Measurements from ENCODE around the gene ELK4.

ELK4 gene

GRCh38 chr1:205588636-205589035 lies 43.2 kb downstream of the ELK4 start:
- no peaks in the 10 kb centered on the region for H3K9me3 ChIP-seq
- TF ChIP-seq, protein P1, sequence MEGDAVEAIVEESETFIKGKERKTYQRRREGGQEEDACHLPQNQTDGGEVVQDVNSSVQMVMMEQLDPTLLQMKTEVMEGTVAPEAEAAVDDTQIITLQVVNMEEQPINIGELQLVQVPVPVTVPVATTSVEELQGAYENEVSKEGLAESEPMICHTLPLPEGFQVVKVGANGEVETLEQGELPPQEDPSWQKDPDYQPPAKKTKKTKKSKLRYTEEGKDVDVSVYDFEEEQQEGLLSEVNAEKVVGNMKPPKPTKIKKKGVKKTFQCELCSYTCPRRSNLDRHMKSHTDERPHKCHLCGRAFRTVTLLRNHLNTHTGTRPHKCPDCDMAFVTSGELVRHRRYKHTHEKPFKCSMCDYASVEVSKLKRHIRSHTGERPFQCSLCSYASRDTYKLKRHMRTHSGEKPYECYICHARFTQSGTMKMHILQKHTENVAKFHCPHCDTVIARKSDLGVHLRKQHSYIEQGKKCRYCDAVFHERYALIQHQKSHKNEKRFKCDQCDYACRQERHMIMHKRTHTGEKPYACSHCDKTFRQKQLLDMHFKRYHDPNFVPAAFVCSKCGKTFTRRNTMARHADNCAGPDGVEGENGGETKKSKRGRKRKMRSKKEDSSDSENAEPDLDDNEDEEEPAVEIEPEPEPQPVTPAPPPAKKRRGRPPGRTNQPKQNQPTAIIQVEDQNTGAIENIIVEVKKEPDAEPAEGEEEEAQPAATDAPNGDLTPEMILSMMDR (IDR thresholded peaks at IDR 0.05) = no peak

DNA sequence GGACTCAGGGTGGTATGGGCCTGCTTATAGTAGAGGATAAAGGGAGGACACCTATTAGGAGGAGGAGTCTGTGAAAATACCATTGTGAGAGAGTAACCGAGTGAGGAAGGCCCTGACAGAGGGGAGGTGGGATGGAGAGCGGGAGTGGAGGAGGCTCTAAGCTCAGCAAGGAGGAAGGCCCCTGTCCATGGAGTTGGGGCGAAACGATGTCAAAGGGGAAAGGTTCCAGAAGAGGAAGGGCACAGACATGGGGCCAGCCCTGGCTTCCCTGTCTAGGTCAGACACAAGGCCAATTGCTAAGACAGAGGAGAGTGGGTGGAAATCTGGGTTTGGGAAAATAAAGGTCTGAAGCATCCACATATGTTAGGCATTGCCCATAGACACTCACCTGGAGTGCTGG lies 44.2 kb downstream of the ELK4 start:
- peaks cover 6% of the 10 kb centered on the region for H3K27me3 ChIP-seq
- TF ChIP-seq, protein P1 (IDR thresholded peaks at IDR 0.05) = no peak
- H3K36me3 ChIP-seq = no peaks in the 10 kb centered on the region
- peaks cover 0 to 6% of the 10 kb centered on the region in 2 experiments for H3K4me1 ChIP-seq (ENCODE audit: control insufficient read depth in 1 of 2, insufficient read depth in 1 of 2, low read depth in 1 of 2, low read length in 1 of 2)
- no peaks in the 10 kb centered on the region for H3K9me3 ChIP-seq
- H3K27ac ChIP-seq = no peak overlapping the region
- no peak overlapping the region for H3K4me3 ChIP-seq (ENCODE audit: low read depth in 1 of 2, low read length in 1 of 2)

More at GRCh38 chr1:205588636-205589035, 43.2 kb downstream of the ELK4 start:
- Histone ChIP-seq H3K27ac (no peak overlapping the region), H3K36me3 (no peaks in the 10 kb centered on the region), H3K4me1 (ENCODE audit: control insufficient read depth in 1 of 2, insufficient read depth in 1 of 2, low read depth in 1 of 2, low read length in 1 of 2) (peaks cover 0 to 6% of the 10 kb centered on the region in 2 experiments), H3K4me3 (ENCODE audit: low read depth in 1 of 2, low read length in 1 of 2) (no peak overlapping the region), H3K27me3 (no peaks in the 10 kb centered on the region)

DNA sequence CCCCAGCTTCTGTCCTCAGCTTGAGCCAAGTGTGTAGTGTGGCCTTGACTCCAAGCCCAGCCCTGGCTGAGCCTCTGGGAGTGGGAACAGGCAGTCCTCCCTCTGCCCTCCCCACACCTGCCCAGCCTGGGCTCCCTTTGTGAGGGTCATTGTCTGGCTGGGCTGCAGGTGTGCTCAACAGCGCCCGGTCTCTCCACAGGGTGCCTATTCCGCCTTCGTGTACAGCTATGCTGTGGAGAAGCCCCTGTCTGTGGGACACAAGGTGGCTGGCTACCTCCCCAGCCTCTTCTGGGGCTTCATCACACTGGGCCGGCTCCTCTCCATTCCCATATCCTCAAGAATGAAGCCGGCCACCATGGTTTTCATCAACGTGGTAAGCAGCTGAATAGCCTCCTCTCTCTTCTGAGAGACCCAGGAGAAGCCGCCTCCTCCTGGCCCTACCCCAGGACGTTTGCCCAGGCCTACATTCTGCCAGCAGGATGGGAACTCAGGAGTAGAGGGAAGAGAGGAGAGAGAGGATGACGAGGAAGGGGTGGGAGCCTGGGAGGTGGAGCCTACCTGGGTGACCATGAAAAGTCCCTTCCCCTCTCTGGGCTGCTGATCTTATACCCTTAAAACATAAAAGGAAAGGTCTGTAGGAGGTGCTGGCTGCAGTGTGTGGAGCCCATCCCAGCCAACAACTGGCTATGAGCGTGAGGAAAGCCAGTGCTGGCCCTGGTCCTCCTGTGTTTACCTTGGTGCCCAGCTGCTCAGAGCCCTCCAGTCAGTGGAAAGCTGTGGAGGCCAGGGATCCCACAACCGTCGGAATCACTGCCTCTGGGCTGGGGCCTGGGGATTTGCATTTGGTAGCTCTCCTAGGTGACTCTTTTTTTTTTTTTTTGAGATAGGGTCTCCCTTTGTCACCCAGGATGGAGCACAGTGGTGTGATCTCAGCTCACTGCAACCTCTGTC lies 45.7 kb downstream of the ELK4 start:
- H3K27me3 ChIP-seq = peaks cover 21% of the 10 kb centered on the region
- H3K4me1 ChIP-seq (ENCODE audit: control insufficient read depth in 1 of 2, insufficient read depth in 1 of 2, low read depth in 1 of 2, low read length in 1 of 2) = no peaks in the 10 kb centered on the region
- no peaks in the 10 kb centered on the region for H3K36me3 ChIP-seq
- TF ChIP-seq, protein P1 (IDR thresholded peaks at IDR 0.05) = no peak
- H3K9me3 ChIP-seq = no peaks in the 10 kb centered on the region
- no peak overlapping the region for H3K27ac ChIP-seq
- H3K4me3 ChIP-seq (ENCODE audit: low read depth in 1 of 2, low read length in 1 of 2) = no peak overlapping the region

- H3K9me3 ChIP-seq = no peaks in the 10 kb centered on the region
- no peaks in the 10 kb centered on the region for H3K4me1 ChIP-seq (ENCODE audit: control insufficient read depth in 1 of 2, insufficient read depth in 1 of 2, low read depth in 1 of 2, low read length in 1 of 2)
- H3K36me3 ChIP-seq = no peaks in the 10 kb centered on the region
- H3K27ac ChIP-seq = no peak overlapping the region
- TF ChIP-seq, protein P1 (IDR thresholded peaks at IDR 0.05) = no peak
- H3K4me3 ChIP-seq (ENCODE audit: low read depth in 1 of 2, low read length in 1 of 2) = no peak overlapping the region
- peaks cover 29% of the 10 kb centered on the region for H3K27me3 ChIP-seq
Observed at GRCh38 chr1:205585169-205585834, 46.5 kb downstream of the ELK4 start.

GRCh38 chr1:205584732-205585131 lies 47.1 kb downstream of the ELK4 start:
- no peaks in the 10 kb centered on the region for H3K4me1 ChIP-seq (ENCODE audit: control insufficient read depth in 1 of 2, insufficient read depth in 1 of 2, low read depth in 1 of 2, low read length in 1 of 2)
- no peaks in the 10 kb centered on the region for H3K36me3 ChIP-seq
- peaks cover 34% of the 10 kb centered on the region for H3K27me3 ChIP-seq
- H3K27ac ChIP-seq = no peak overlapping the region
- H3K9me3 ChIP-seq = no peaks in the 10 kb centered on the region
- H3K4me3 ChIP-seq (ENCODE audit: low read depth in 1 of 2, low read length in 1 of 2) = no peak overlapping the region
- TF ChIP-seq, protein P1 (IDR thresholded peaks at IDR 0.05) = no peak

All from neutrophil (primary cell).